Amygdala (tissue), 56 donors: ENCODE data around the gene AGBL4.

Experiments
- DNase-seq, 56 donors: peaks; one replicate each; lab custom pipeline; 2025; lab: John Stamatoyannopoulos, UW

AGBL4 gene

GRCh38 chr1:48917901-48918603 lies 1105.7 kb downstream of the AGBL4 start:
- DNase-seq = no peak

DNA sequence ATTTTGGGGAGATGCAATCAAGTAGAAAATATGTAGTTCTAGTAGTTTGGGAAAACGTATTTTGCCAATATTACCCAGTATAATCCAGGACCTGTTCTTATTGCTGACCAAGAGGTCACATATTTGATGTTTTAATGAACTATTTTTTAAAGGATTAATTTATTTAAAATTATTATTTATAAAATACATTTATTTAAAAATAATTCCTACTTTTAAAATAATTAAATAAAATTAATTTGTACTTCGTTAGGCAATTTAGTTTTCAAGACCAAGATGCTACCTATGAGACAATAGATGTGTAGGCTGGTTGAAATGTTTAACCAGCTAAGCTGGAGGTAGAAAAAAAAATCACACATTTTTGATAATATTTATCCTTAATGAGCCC lies 1106.7 kb downstream of the AGBL4 start:
- DNase-seq = no peak

DNA sequence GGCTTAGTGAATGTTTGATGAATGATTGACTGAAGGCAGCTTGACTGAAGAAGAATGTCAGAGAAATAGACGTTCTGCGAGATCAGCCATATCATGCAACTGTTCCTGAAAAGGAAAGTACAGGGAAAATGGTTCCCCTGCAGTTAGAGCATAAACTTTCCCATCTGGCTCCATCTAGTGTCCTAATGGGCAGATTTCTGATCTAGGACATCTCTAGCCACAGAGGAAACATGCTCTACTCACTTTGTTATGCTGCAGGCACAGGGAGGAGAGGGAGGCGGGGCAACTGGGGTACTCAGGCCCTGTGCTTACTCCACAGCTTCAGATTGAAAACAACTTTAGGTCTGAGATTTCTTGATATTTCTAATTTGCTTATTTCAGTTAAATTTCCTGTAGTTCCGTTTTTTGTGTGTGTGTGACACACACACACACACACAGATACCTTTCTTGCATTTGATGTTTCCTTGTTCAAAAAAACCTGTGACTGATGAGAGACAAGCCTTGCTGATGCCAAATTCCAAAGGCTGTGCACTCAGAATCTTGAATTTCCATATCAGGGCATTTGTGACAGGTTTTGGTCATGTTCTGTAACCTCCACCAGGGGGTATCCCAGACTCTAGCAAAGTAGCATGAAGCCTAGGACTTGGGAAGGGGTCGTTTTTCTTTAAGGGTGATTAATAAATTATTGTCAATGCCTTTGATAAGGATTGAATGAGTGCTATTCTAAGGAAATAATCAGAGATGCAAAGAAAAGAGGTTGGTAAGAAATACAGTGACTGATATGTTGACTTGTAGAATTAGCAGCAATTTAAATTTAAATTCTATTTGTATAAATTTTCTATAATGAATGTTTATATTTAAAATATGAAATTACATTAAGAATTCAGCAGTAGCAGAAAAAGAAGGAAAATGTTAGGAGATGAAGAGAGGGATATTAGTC lies 1107.4 kb downstream of the AGBL4 start:
- DNase-seq = peak in 4 of 56 donors; percentile 2 to 17 (median 9)

DNA sequence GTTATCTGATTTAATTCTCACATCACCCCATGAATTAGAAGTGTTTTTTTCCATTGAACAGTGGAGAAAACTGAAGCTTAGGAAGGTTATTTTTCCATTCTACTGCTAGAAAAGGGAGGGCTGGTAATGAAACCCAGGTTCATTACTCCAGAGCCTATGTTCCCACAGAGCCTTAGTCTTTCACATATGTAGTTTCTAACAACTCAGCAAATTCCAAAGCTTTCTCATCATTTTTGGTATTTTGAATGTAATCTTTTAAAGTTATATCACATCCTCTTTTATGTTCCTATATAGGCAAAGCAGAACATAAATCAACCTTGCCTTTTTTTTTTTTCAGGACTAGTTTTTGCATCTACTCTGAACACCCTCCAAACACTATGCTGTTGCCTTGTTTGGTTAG lies 1115.1 kb downstream of the AGBL4 start:
- DNase-seq = no peak

DNA sequence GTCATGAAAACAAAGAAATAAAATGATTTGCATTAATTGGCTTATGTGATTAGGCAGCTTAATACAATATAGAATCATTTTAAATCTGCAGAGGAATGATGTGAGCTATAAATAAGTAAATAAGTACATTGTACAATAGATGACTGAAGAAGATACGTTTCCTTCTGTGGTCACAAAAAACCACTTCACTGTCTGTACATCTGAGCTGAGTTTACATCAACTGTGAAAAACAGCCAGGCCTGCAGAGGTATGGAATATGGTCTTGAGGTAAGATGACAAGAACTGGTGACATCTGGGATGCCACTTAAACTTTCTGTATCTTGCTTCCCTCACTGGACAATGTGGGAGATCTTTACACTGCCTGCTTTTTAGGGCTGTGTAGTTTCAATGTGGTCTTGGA lies 1117.0 kb downstream of the AGBL4 start:
- DNase-seq = no peak

GRCh38 chr1:48906164-48906563 lies 1117.6 kb downstream of the AGBL4 start:
- DNase-seq = no peak

- DNase-seq = no peak
Observed at GRCh38 chr1:48903291-48903690, 1120.5 kb downstream of the AGBL4 start.

GRCh38 chr1:48898894-48899293 lies 1124.9 kb downstream of the AGBL4 start:
- no peak for DNase-seq

GRCh38 chr1:48889615-48890014 lies 1134.1 kb downstream of the AGBL4 start:
- DNase-seq = no peak

- no peak for DNase-seq
Observed at GRCh38 chr1:48889082-48889481, 1134.7 kb downstream of the AGBL4 start.

DNA sequence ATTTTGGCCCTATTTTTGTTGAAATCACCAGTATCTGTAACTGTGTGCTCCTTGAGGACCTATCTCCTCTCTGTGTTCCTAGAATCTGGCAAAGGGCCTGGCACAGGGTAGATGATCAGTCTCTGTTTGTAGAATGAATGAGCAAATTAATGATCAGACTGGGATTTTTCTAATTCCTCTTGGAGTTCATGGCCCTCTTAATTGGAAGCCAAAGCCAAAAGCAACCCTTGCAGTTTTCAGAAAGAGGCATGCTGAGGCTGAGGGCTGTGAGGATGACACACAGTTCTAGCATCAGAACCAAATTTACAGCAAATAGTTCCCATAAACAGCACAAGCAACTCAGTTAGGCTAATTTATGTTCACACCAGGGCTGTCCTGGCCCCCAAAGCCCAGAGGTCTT lies 1136.0 kb downstream of the AGBL4 start:
- DNase-seq = no peak

DNA sequence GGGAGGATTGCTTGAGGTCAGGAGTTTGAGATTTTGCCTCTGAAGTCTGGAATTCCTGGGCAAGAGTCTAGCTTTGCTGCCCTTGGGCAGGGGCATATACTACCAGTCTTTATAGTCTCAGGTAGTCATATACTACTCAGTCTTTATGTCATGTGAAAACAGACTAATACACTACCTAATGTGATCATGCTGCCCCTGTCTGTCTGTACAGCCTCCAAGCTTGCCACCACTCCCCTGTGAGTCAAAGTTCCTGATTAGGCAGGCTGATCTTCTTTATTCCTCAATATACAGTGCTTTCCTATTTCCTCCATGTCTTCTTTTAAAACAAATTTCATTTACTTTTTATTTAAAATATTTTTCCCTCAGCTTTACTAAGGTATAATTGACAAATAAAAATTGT lies 1141.7 kb downstream of the AGBL4 start:
- no peak for DNase-seq

- DNase-seq = no peak
Observed at GRCh38 chr1:48878191-48878940, 1145.4 kb downstream of the AGBL4 start.

- DNase-seq = no peak
Observed at GRCh38 chr1:48876330-48876785, 1147.4 kb downstream of the AGBL4 start.

GRCh38 chr1:48875552-48876329 lies 1148.0 kb downstream of the AGBL4 start:
- no peak for DNase-seq

DNA sequence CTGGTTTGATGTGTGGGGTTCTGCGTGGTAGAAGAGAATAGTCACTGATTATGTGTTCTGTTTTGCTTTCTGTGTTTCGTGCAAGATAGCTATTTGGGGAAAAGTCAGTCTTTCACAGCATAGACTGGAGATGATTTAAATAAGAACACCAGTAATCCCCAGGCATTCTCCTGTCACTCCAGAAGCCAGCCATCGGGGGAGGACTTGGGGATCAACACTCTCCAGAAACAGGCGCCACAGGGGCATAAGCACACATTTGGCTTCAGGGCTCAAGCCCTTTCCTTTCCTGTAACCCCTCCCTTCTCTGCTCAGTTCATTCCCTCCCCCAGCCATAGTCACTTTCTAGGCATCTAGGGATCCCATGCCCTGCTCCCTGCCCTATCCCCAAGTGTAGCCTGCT lies 1149.8 kb downstream of the AGBL4 start:
- DNase-seq = peak in 11 of 56 donors; percentile 1 to 48 (median 19)

GRCh38 chr1:48870596-48870995 lies 1153.2 kb downstream of the AGBL4 start:
- DNase-seq = no peak

GRCh38 chr1:48869116-48869893 lies 1154.4 kb downstream of the AGBL4 start:
- DNase-seq = peak in 2 of 56 donors; percentile 1

DNA sequence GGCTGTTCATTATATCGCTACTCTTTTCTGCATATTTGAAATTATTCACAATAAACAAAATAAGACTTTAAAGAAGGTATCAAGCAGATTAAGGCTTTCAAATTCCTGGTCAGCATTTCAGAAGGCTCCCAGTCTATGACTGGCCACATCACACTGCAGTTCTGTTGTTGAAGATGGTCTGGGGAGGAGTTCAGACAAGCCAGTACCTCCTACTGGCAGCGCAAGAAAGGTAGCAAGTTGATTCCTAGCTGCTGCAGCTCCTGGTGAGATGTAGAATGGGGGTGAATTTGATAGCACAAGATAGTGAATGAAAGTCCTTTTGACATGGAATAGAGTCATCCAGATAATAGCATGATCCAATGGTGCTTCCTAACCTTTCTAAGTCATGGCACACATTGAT lies 1158.8 kb downstream of the AGBL4 start:
- DNase-seq = no peak
